Measurements from ENCODE around the gene CALY. TPM values are rescaled to one million over a fixed set of nuclear protein-coding genes. Genes with fewer than 3 reads are reported as not detected.

The CALY gene
- total RNA-seq, 1 donor from 2014 or later = 0.98 TPM

DNA sequence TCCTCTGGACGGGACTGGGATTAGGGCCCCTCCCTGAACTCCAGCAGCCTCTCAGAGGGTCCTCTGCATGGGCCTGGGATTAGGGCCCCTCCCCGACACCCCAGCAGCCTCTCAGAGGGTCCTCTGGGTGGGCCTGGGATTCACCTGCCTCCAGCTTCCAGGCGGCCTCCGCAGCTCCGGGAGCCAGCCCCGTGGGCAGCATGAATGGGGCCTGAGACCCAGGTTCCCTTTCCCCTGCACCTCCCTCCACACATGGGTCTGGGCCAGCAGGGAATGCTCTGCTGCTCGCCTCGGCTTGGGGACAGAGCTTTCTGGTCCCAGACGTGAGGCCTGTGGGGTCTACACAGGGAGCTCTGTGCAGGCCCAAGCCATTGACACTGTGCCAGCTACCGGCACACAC, 33.5 kb downstream of the CALY start:
- ATAC-seq (no peak), DNase-seq (ENCODE audit: low spot score) (no peak)
- intact Hi-C loops (cut with DNase I) = no loop called here

- ATAC-seq (no peak), DNase-seq (ENCODE audit: low spot score) (no peak)
- intact Hi-C loops (cut with DNase I) = no loop called here
Observed at GRCh38 chr10:133302230-133302629, 34.5 kb downstream of the CALY start.

DNA sequence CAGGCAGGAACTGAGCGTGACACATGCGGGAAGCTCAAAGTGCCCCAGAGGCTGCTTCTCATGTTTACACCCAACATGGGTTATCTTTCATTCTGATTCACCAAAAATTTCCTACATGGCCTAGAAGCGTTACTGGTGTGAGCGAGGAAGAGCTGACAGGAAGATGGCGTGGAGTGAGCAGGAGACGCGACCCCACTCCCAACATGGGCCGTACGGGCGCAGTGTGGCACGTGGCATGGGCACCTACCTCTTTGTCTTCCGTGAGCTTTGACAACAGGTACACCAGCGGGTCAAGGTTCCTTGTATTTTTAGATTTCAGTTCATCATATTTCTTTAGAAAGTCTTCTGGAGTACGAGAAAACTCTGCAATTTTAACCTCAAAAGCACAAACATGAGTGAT, 37.0 kb downstream of the CALY start:
- ATAC-seq = no peak

GRCh38 chr10:133299224-133299623, 37.5 kb downstream of the CALY start:
- ATAC-seq = no peak
- intact Hi-C loops (cut with DNase I) = no loop called here
- DNase-seq (ENCODE audit: low spot score) = no peak

More for the DNA sequence above, 37.0 kb downstream of the CALY start:
- DNase-seq (ENCODE audit: low spot score) = no peak
- intact Hi-C loops (cut with DNase I) = no loop called here

- ATAC-seq (no peak), DNase-seq (ENCODE audit: low spot score) (no peak)
- intact Hi-C loops (cut with DNase I) = no loop called here
Observed at GRCh38 chr10:133298466-133298865, 38.2 kb downstream of the CALY start.

- DNase-seq (ENCODE audit: low spot score) = no peak
- ATAC-seq = no peak
- intact Hi-C loops (cut with DNase I) = no loop called here
Observed at GRCh38 chr10:133297504-133297903, 39.2 kb downstream of the CALY start.

- ATAC-seq = no peak
- DNase-seq (ENCODE audit: low spot score) = no peak
- intact Hi-C loops (cut with DNase I) = no loop called here
Observed at GRCh38 chr10:133295426-133296320, 41.0 kb downstream of the CALY start.

- ATAC-seq (peak; percentile 54), DNase-seq (ENCODE audit: low spot score) (no peak)
- intact Hi-C loops (cut with DNase I) = no loop called here
Observed at GRCh38 chr10:133294189-133294588, 42.5 kb downstream of the CALY start.

DNA sequence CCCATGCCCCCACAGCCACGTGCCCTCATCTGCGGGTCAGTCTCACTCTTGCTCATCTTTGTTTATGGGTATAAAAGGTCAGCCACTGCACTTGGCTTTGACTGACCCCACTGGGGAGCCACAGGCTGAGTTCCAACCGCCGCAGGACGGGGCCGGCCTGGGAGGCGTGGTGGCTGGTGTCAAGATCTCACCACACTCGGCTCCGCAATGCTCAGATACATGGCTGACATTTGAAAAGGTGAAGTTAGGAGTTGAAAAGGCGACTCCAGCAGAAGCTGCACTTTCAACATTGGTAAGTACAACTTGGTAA, 42.9 kb downstream of the CALY start:
- intact Hi-C loops (cut with DNase I) = no loop called here
- ATAC-seq (no peak), DNase-seq (ENCODE audit: low spot score) (no peak)

DNA sequence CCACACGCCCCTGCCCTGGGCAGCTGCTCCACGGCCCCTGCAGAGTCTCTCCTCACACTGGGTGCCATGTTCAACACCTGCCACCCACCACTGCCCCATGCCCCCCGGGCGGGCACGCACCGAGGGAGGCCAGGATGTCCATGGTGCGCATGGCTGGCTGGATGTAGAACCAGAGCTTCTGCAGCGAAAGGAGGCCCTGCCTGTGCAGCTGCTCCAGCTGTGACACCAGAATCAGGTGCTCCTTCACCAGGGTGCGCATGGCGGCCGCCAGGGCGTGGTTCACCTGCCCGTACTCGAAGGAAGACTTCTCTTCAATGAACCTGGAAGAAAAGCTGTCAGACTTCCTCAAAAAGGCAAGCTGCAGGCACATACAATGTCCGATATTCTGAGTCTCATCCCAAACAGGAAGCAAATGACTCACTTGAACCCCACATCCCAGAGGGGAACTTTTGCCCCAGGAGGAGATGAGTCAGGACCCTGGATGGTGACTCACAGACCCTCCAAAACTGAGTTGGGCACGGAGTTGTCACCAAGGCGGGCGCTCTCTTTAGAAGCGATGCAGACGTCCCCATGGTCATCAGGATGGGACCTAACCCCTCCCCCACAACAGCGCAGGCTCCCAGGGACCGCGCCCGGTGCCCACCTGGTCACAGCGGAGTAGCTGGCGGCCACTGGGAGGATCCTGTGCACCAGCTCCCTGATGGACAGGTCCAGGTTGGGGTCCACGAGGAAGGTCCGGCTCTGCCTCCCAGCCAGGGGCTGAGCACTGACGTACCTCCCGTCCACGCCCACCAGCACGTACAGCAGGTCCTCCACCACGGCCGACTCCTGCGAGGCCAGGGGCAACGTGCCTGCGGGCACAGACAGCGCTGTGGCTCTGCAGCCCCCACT, 43.5 kb downstream of the CALY start:
- intact Hi-C loops (cut with DNase I) = no loop called here
- ATAC-seq (no peak), DNase-seq (ENCODE audit: low spot score) (no peak)

- ATAC-seq = no peak
- no peak for DNase-seq (ENCODE audit: low spot score)
- intact Hi-C loops (cut with DNase I) = no loop called here
Observed at GRCh38 chr10:133289761-133290160, 46.9 kb downstream of the CALY start.

DNA sequence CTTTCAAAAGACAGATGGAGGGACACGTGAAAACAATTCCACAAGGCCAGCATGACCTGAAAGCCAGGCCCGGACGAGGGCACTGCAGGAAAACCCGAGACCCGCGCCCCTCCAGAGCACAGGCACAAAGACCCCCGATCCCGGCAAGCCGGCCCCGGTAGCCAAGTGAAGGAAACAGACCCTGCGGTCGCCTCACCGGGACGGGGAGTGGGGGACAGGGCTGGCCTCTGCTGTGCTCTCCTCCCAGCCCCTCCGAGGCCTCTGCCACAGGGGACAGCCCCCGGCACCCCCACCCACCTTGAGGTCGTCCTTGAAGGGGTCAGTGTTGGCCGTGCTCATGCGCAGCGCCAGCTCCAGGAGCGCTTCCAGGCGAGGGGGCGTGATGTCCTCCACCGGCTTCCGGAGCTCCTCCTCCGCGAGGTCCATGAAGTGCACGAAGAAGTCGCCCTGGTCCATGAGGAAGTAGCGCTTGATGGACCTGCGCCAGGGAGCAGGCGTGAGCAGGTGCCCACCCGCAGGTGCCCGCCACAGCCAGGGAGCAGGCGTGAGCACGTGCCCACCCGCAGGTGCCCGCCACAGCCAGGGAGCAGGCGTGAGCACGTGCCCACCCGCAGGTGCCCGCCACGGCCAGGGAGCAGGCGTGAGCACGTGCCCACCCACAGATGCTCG, 48.7 kb downstream of the CALY start:
- ATAC-seq (no peak), DNase-seq (ENCODE audit: low spot score) (no peak)
- intact Hi-C loops (cut with DNase I) = no loop called here

- no peak for ATAC-seq
Observed at GRCh38 chr10:133286366-133286765, 50.3 kb downstream of the CALY start.

GRCh38 chr10:133285217-133285616, 51.5 kb downstream of the CALY start:
- ATAC-seq = no peak
- DNase-seq (ENCODE audit: low spot score) = no peak
- intact Hi-C loops (cut with DNase I) = no loop called here

More at GRCh38 chr10:133286366-133286765, 50.3 kb downstream of the CALY start:
- intact Hi-C loops (cut with DNase I) = no loop called here
- no peak for DNase-seq (ENCODE audit: low spot score)

DNA sequence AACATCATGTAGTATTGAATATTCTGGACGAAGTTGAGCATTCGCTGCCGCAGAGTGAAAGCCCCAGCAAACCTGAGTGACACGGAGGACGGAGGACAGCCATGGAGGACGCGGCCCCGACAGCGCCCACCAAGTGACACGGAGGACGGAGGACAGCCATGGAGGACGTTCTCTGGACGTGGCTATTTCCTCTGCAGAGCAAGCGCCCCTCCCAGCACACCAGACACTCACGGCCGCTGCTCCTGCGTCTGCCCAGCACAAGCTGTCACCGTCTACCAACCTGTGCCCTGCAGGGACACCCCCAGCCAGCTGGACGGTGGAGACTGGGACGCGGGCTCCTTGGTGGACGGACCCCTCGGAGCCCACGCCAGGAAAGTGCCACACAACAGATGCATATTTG, 52.8 kb downstream of the CALY start:
- intact Hi-C loops (cut with DNase I) = no loop called here
- DNase-seq (ENCODE audit: low spot score) (no peak), ATAC-seq (no peak)

DNA sequence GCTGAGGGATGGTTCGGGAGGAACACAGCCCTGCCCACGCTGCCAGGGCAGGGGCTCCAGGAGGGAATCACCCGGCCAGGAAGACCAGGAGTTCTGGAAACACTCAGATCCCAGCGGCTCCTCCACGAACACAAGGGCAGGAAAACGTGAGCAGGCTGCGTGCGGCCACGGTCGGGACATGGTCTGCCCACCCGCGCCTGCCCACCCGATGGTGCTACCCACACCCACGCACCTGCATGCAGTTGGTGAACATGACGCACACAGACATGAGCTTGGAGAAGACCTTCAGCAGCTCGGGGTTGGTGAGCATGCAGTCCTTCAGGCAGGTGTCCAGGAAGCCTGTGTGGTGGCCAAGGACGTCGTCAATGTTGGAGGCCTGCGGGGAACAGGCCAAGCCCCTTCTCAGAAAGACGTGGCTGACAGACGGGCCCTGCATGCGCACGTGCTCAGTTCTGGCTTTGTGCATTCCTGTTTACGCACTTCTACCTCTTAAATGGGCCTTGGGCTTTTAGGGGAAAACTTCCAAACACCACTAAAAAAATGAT, 53.8 kb downstream of the CALY start:
- intact Hi-C loops (cut with DNase I) = no loop called here
- no peak for ATAC-seq
- DNase-seq (ENCODE audit: low spot score) = no peak

DNA sequence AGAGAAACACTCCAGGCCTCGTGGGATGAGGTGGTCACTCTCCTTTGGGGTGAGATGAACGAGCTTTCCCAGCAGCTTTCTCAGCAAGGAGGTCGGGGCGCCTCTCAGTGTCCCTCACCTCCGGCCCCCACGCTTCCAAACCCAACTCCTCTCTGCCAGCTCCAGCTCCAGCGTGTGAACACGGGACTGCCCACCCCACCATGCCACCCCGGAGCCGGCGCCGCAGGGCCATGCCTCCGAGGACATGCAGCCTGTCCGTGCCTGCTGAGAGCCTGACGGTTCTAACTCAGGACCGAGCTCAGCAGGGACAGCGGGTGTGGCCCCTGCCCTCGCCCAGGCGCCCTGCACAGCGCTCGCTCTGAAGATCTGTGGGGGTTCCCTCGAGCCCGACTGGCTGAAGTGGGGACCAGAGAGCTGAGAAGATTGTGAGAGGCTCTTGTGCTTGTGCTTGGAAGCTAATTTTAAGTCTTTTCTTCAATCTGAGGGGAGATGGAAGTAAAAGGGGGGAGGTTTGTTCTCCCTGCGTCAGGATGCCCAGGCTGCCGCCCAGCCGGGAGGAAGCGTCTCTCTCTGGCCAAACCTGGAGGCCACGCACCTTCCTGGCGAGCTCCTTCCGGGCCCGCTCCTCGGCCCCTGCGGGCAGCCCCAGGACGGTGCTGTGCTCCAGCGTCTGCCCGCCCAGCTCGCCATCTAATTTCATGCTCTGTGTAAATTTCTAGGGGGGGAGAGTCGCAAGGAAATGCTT, 54.9 kb downstream of the CALY start:
- DNase-seq (ENCODE audit: low spot score) = no peak
- no peak for ATAC-seq
- intact Hi-C loops (cut with DNase I) = no loop called here

DNA sequence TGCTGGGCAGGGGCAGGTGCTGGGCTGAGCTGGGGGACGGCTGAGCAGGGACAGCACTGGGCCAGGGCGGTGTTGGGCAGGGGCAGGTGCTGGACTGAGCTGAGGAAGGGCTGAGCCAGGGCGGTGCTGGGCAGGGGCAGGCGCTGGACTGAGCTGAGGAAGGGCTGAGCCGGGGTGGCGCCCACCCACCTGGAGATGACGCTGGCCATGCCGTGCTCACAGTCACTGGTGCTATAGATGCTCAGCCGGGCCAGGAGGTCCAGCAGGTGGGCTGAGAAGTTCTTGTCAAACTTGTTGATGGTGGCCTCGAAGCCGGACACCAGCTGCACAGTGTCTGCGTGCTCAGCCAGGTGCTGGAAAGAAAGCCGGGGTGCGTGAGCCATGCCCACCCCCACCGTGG, 55.6 kb downstream of the CALY start:
- intact Hi-C loops (cut with DNase I) = no loop called here
- ATAC-seq (no peak), DNase-seq (ENCODE audit: low spot score) (no peak)
